Spleen (tissue), 11 donors: ENCODE data around the gene HIVEP3. TPM values are rescaled to one million over a fixed set of nuclear protein-coding genes. Genes with fewer than 3 reads are reported as not detected.

Experiments
- DNase-seq: peaks from one replicate; pipeline ENCODE4 v3.0.0-alpha.2; 2020
- H3K27ac ChIP-seq, 8 donors: fragments of 200-600 bp; sonication (generic) in 7 of 8; 1 replicate in 4 of 8; 2 replicates in 4 of 8; pipeline versions ENCODE4 v1.5.0 to v1.8.0; 2016 to 2021; ENCODE audit warnings: inconsistent platforms in 4 of 8, mild to moderate bottlenecking in 4 of 8, moderate library complexity in 1 of 8
- H3K27me3 ChIP-seq, 7 donors: fragments of 200-600 bp; sonication (generic) in 6 of 7; replicated peaks in 1 of 7; 1 replicate in 4 of 7; 2 replicates in 3 of 7; pipeline versions ENCODE4 v1.5.0 to v1.8.0; 2016 to 2021; ENCODE audit warnings: inconsistent platforms in 3 of 7, mild to moderate bottlenecking in 1 of 7
- H3K36me3 ChIP-seq, 6 donors: fragments of 200-600 bp; sonication (generic) in 5 of 6; 1 replicate in 4 of 6; 2 replicates in 2 of 6; pipeline versions ENCODE4 v1.5.0 to v1.8.0; 2016 to 2021; ENCODE audit warnings: inconsistent platforms in 2 of 6
- H3K4me1 ChIP-seq, 6 donors: fragments of 200-600 bp; sonication (generic) in 5 of 6; 1 replicate in 3 of 6; 2 replicates in 3 of 6; pipeline versions ENCODE4 v1.5.0 to v1.8.0; 2016 to 2021; ENCODE audit warnings: inconsistent platforms in 3 of 6
- H3K4me3 ChIP-seq, 8 donors: fragments of 200-600 bp; sonication (generic) in 7 of 8; 1 replicate in 4 of 8; 2 replicates in 4 of 8; pipeline versions ENCODE4 v1.5.0 to v1.8.0; 2016 to 2021; ENCODE audit warnings: inconsistent platforms in 4 of 8, mild to moderate bottlenecking in 4 of 8, moderate library complexity in 2 of 8
- H3K9me3 ChIP-seq, 8 donors: fragments of 200-600 bp; sonication (generic) in 7 of 8; 1 replicate in 4 of 8; 2 replicates in 4 of 8; pipeline versions ENCODE4 v1.5.0 to v1.8.0; 2016 to 2021; ENCODE audit warnings: inconsistent platforms in 4 of 8
- CTCF ChIP-seq, 11 experiments: fragments of 200-600 bp in 7 of 11; fragments of 450-650 bp in 4 of 11; sonication (generic) in 4 of 11; IDR thresholded peaks in 8 of 11; conservative IDR thresholded peaks in 3 of 11; 1 replicate in 7 of 11; 2 replicates in 4 of 11; pipeline versions ENCODE4 v1.4.0 to v1.8.0; 2016 to 2021; ENCODE audit warnings: antibody characterized with exemption in 11 of 11, inconsistent platforms in 4 of 11, mild to moderate bottlenecking in 1 of 11
- POLR2A ChIP-seq, 3 donors: fragments of 450-650 bp; IDR thresholded peaks; one replicate each; pipeline ENCODE4 v1.5.1; 2017; ENCODE audit warnings: antibody characterized with exemption in 3 of 3, mild to moderate bottlenecking in 1 of 3
- POLR2AphosphoS5 ChIP-seq, 3 donors: sonication (generic); formaldehyde crosslinking; IDR thresholded peaks; one replicate each; pipeline ENCODE4 v1.5.1; 2017; ENCODE audit warnings: antibody characterized with exemption in 3 of 3
- WGBS, 5 donors: extraction: QIAGEN DNeasy Blood & Tissue Kit in 3 of 5; methylation state at CpG; one replicate each; pipeline versions ENCODE4 v1.1.5 to v1.1.7; 2013 to 2018; 5-methylcytosine and 5-hydroxymethylcytosine counted together
- intact Hi-C: fragments of 100-400 bp; cut with DNase I; formaldehyde crosslinking; loops from one replicate; pipeline ENCODE4 v1.15.0; 2023; ENCODE audit warnings: low total_unique reads
- polyA plus RNA-seq, 3 donors: library from polyadenylated mRNA; stranded (reverse); fragments of 200-250 nt; gene quantifications; one replicate each; pipeline ENCODE4 v1.2.1, GENCODE V29; 2013
- total RNA-seq, 7 donors: library from RNA; depleted of rRNA in 3 of 7; stranded (reverse); fragments of >200 nt in 3 of 7; fragmentation: NEBNext Ultra II Directional in 4 of 7; extraction: Animal tissue kit (Norgen Biotek cat#: 25700) in 4 of 7; gene quantifications; one replicate each; pipeline versions ENCODE4 v1.1.0 to v1.2.1, GENCODE V29; 2016 to 2021
- donor health status: healthy with polysubstance abuse.
- donor health status: DM: no; HTN: no; CAD: no; lungs with moderate emphysema.
- donor health status: DM: no; HTN: no; CAD: no.
- donor health status: Bipolar disorder and iron deficiency.
- donor health status: healthy.
- donor health status: DM: no; HTN: no; CAD: no.
- donor health status: DM: yes; HTN: yes; CAD: no.

Gene HIVEP3
- total and polyA plus RNA-seq, 10 donors: 2.4 to 21.2 (median 8.2) TPM

- 77 to 88% (median 80%) methylated on average over 2 of the region's 2 CpGs for WGBS, 5 donors
- TF ChIP-seq POLR2A (IDR thresholded peaks at IDR 0.05): no peak
- intact Hi-C loops: no loop called here
- Histone ChIP-seq H3K27ac (no peak overlapping the region), H3K36me3 (no peaks in the 10 kb centered on the region), H3K27me3 (no peaks in the 10 kb centered on the region), H3K9me3 (no peaks in the 10 kb centered on the region), H3K4me3 (no peak overlapping the region), H3K4me1 (peaks cover 0 to 12% (median 5%) of the 10 kb centered on the region in 6 donors)
- no peak for DNase-seq
These were observed 76.4 kb downstream of the HIVEP3 start for GRCh38 chr1:41842326-41842725.

- no peak for TF ChIP-seq POLR2A (IDR thresholded peaks at IDR 0.05)
- TF ChIP-seq CTCF (IDR thresholded peaks at IDR 0.05 in 8 of 11, conservative IDR thresholded peaks at IDR 0.05 in 3 of 11): no peak
- no peak for TF ChIP-seq POLR2AphosphoS5 (IDR thresholded peaks at IDR 0.05)
- DNase-seq: no peak
- no peaks in the 10 kb centered on the region for H3K27me3 ChIP-seq
- no peak overlapping the region for H3K4me3 ChIP-seq
- H3K9me3 ChIP-seq: no peaks in the 10 kb centered on the region
- H3K4me1 ChIP-seq: peaks cover 0 to 11% (median 5%) of the 10 kb centered on the region in 6 donors
- intact Hi-C loops: no loop called here
- 69 to 72% (median 70%) methylated on average over 8 of the region's 8 CpGs for WGBS, 5 donors
- no peaks in the 10 kb centered on the region for H3K36me3 ChIP-seq
- H3K27ac ChIP-seq: no peak overlapping the region
These were observed 78.0 kb downstream of the HIVEP3 start for GRCh38 chr1:41840592-41841246.

DNA sequence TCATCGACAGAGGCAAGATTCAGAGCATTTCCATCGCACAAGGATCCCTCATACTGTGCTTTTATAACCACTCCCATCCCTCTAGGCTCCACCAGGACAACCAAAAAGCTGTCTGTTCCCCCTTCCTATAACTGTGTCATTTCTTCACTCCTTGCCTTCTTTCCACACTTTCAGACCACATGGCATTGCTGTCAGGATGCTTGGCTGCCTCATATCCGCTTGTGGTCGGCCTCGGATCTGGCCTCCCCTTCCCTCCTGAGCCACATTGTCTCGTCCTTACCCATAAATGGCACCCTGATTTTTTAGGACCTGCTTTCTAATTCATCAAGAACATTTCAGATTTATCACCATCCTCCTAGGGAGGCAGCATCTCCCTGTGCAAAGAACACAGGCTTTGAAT, 80.5 kb downstream of the HIVEP3 start:
- Histone ChIP-seq H3K27ac (no peak overlapping the region), H3K4me1 (peaks cover 0 to 8% (median 4%) of the 10 kb centered on the region in 6 donors), H3K27me3 (no peaks in the 10 kb centered on the region), H3K9me3 (no peaks in the 10 kb centered on the region), H3K4me3 (no peak overlapping the region), H3K36me3 (no peaks in the 10 kb centered on the region)
- WGBS, 5 donors: 85 to 95% (median 90%) methylated on average over 6 of the region's 6 CpGs
- DNase-seq: no peak
- TF ChIP-seq POLR2AphosphoS5 (IDR thresholded peaks at IDR 0.05): no peak
- intact Hi-C loops: no loop called here

- TF ChIP-seq POLR2A (IDR thresholded peaks at IDR 0.05): no peak
- no peaks in the 10 kb centered on the region for H3K27me3 ChIP-seq
- H3K4me3 ChIP-seq: no peak overlapping the region
- H3K36me3 ChIP-seq: no peaks in the 10 kb centered on the region
- 91 to 97% (median 94%) methylated on average over 1 of the region's 1 CpG for WGBS, 5 donors
- H3K4me1 ChIP-seq: peaks cover 0 to 2% (median 0%) of the 10 kb centered on the region in 6 donors
- no peak overlapping the region for H3K27ac ChIP-seq
- intact Hi-C loops: no loop called here
- H3K9me3 ChIP-seq: no peaks in the 10 kb centered on the region
- no peak for DNase-seq
These were observed 81.0 kb downstream of the HIVEP3 start for GRCh38 chr1:41837691-41838090.

GRCh38 chr1:41835485-41835884, 83.2 kb downstream of the HIVEP3 start:
- WGBS, 5 donors: 94 to 98% (median 97%) methylated on average over 5 of the region's 5 CpGs
- Histone ChIP-seq H3K9me3 (no peaks in the 10 kb centered on the region), H3K36me3 (no peaks in the 10 kb centered on the region), H3K27me3 (no peaks in the 10 kb centered on the region), H3K4me3 (no peak overlapping the region), H3K27ac (no peak overlapping the region), H3K4me1 (no peaks in the 10 kb centered on the region)
- TF ChIP-seq CTCF (IDR thresholded peaks at IDR 0.05 in 8 of 11, conservative IDR thresholded peaks at IDR 0.05 in 3 of 11): no peak
- no peak for TF ChIP-seq POLR2AphosphoS5 (IDR thresholded peaks at IDR 0.05)
- TF ChIP-seq POLR2A (IDR thresholded peaks at IDR 0.05): no peak
- intact Hi-C loops: no loop called here
- DNase-seq: no peak
